PFSK-1 (cell line): ENCODE data around the gene RERG.

Experiments used
- POLR2AphosphoS5 ChIP-seq: IDR thresholded peaks from 2 replicates; pipeline ENCODE4 v1.6.1; 2012; ENCODE audit warnings: low read depth, mild to moderate bottlenecking, control low read depth, low read length, moderate library complexity
- SIN3A ChIP-seq: IDR thresholded peaks from 2 replicates; pipeline ENCODE4 v1.6.1; 2012; ENCODE audit warnings: mild to moderate bottlenecking, low read length, moderate library complexity, borderline replicate concordance; ENCODE audit not compliant: insufficient read depth
- TAF1 ChIP-seq: IDR thresholded peaks from 2 replicates; pipeline ENCODE4 v1.6.1; 2012; ENCODE audit warnings: low read length, control low read depth, borderline replicate concordance; ENCODE audit not compliant: insufficient read depth

GRCh38 chr12:15196678-15197505, 24.3 kb downstream of the RERG start:
- no peak for TF ChIP-seq POLR2AphosphoS5
- no peak for TF ChIP-seq TAF1
- TF ChIP-seq SIN3A = no peak
